ENCODE measurements around the gene CKS1B. TPM values are rescaled to one million over a fixed set of nuclear protein-coding genes. Genes with fewer than 3 reads are reported as not detected.

Gene CKS1B
- total RNA-seq, 1 donor from 2014 or later: 74.5 TPM

DNA sequence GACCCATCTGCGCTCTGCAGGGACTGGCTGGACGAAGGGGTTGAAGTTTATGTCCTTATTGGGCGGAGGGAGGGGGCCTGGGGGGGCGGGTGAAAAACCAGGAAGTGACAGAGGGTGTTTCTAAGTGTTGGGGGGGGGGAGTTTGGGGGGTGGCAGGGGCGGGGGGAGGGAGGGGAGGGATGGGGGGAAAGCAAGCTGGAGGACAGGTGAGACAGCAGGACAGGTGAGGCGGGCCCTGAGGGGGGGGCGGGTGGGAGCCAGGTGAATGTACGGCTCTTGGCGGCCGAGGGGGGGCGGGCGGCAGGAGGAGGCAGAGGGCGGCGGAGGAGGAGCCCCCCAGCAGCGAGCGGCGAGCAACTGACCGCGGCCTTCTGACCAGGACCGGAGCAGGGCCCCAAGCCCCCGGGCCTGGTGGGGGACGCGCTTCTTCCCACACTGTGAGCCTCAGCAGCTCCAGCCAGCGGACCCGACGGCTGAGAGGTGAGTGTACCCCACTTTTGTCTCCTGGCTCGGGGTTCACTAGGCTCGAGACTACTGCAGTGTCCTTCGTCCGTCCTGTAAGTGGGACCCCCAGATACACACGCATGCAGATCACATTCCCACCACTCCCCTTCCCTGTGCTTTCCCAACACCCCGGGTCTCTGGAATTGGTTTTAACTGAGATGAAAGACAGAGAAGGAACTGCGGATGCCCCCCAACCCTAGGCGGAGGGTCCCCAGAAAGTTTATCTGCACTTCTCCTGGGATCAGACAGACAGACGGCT is 28.2 kb downstream of the CKS1B start, which contains the start of gene ZBTB7B:
TSS of gene ZBTB7B (plus strand) at position 339 of the 763 bp plus-strand sequence. CDS start 11,859 bp downstream, outside the sequence.
- no peak for ATAC-seq

DNA sequence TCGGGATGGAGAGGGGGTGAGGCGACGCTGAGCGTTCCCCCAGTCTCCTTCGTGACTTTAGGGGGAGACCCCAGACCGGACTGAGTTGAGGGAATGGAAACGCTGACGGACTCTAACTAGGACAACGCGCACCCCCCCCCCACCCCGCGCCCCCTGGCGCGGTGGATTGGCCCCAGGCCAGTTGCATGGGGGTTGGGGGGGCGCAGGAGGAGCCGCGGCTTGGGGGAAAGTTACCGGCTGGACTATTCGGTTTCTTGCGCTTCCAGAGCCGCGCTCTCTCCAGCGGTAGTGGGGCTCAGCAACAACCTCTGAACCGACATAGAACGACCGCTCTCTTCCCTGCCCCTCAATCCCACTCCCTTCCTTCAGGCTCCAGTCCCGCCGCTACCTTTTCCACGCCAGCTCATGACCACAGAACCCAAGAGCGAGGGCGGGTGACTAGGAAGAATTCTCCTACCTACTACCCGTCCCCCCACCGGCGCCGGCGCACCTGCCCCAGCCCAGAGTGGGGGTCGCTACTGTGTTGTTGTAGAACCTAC is 28.8 kb downstream of the CKS1B start:
- no peak for ATAC-seq

DNA sequence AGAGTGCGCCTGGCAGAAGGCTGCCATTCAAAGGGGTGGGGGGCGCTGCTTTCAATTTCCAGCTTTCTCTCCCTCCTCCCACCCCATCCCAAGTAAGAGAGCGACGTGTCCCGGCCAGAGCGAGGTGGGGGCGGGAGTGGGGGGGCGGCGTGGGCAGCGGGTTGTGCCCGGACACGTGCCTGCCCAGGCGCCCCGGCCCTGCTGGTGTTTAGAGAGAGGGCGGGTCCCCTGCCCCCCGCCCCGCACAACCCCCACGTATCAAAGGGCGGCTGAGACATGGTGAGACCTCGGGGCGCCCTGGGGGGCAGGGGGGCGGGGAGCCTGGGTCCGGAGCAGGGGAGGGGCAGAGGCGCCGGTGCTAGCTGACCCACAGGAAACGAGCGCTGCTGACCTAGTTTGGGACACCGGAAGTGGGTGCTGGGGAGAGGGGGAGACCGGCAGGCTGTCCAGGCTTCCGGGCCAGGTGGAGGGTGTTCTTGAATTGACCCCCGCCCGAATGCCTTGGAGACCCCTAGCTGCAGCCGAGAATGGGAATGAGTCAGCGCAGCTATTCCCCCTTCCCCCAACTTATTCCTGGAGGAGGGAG is 29.4 kb downstream of the CKS1B start:
- no peak for ATAC-seq

DNA sequence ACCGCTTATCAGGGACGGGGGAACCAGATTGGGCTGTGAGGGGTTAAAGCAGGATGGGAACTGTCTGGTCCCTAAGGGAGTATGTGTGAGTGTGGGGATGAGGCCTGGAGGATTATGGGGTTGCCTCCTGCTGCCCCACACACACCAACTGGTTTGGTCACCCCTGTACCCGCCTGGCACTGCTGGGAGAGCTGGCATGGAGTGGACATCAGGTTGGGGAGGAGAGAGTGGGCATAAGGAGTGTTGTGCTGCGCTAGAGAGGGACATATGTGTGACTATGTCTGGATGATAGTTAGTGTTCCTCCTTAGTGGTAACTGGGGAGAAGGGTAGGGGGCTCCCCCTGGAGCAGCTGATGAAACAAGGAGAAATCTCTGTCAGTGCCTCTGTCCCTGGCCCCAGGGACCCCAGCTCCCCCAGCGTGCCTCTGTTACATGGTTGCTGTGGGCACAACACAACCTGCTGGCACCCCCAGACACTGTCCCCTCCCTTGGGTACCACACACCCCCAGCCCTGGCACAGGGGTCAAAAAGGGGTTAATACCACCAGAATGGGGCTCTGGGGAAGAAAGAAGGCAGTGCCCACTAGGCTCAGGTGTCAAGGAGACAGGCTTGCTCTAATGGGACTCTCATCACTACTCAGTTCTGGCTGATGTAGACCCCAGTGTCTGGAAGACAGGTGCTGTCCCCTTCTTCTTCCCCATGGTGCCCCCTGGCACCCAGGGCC is 30.0 kb downstream of the CKS1B start:
- ATAC-seq: no peak

DNA sequence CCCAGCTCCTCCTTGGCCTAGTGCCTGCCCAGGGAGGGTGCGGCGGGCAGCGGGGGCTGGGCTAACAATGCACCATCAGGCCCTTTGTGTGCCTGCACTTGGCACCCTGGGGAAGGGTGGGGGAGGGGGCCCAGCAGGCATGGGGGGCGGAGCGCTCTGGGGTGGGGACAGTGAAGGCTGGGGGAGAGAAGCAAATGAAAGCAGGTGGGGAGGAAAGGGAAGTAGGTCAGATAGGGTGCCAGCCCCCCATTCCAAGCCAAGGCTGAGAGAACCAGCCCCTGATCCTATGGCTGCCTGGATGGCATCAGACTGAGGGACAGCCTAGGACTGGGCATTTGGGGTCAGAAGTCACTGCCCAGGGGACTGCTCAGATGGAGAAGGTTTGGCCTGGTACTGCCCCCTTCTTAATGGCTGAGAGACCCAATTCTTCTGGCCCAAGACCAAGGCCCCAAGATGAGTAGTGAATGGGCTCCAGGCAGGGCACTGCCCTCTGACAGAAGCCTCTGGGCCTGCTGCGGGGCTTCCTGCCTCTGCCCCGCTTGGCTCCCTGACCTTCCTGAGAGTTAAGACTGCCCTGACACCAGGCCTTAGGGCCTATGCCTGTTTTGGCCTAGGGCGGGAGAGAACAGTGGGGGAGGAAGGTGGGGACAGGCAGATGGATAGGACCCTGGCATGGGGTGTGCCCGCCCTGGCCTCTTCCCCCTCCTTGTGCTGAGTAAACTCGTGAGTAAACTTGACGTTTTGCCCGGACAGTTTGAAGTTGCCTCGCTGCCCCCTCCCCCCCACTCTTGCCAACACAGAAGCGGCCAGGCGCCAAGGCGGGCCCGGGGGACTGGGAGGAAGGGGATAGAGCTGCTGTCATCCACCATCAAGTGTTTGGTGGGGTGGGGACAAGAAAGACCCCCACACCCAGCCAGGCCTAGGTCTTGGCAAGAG is 30.9 kb downstream of the CKS1B start:
- ATAC-seq: no peak

DNA sequence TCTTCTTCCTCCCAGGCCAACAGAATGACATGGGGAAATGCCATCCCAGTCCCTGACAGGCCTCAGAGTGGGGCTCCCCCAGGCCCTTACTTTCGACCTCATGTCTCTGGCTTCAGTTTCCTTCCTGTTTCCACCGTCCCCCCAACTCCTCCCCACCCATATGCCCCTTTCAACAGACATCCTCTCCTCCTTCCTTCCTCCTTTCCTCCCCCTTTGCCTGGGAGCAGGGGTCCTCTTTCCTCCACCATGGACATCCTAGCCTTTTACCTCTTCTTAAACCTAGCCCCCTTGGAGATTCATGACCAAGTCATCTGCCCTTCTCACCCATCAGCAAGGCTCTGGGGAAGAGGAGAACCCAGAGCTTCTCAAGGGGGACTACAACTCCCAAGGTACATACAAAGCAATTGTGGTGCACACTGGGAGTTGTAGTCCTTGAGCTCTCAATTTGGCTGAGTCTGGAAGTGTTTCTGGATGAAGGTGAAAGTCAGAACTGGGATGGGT is 32.2 kb downstream of the CKS1B start:
- no peak for ATAC-seq

DNA sequence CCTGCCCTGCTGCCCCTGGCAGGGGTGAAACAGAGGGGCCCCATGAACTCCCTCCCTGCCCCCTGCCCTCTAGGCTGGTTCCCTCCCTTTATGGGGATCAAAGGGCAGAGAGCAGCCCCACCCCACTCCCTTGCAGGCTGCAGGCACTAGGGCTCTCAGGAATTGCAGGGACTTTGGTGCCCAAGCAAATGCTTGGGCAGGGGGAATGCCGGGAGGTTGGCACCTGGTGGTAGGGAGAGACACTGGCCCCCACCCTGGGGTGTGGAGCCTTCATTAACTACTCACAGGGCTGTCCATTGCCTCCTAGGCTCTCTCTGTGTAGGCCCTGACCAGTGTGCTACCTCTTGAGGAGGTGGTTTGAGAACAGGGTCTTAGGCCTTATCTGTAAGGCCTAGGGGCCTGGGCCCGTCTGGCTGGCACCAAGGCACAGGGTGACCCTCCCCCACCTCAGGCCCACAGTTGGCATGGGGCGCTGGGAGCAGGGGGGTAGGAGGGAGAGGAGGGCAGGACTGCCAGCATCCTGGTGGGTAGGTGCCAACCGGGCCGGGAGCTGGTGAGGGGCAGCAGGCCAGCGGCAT is 32.9 kb downstream of the CKS1B start:
- no peak for ATAC-seq

DNA sequence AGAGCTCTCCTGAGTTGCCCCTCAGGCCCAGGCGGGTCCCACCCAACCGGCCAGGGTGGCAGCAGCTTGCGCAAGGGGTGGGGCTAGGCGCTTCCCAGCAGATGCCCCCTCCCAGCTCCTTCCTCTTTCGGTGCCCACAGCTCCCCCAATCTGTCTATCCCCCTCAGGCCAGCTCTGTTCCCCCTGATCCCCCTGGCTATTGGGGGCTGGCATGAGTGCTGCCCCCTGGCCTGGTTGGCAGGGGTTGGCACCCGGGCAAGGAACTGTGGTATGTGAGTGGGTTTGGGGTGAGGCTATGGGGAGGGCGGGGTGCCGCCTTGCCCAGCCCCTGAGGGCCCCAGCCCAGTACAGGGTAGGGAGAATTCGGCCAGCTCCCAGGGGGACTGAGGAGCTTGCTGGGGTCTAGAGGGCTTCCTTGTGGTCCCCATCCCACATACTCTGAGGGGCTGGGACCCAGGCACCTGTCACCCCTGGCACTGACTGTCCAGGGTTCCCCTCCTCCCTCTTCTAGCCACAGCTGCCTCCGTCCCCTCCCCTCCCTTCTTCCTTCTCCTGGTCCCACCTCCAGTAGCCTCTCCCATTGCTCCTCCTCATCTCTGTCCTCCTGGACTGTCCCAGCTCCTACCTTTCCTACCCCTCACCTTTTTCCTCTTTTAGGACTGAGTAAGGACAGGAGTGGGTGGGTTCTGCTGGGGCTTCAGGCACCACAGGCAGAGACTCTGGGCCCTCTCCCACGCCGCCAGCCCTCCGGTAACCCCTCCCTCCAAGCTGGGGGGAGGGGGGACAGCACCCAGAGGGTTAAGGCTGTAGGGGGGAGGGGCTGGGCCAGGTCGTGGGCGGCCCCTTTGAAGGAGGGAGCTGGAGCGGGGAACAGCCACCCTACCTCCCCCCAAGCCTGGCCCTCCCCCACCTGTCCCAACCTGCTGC is 33.8 kb downstream of the CKS1B start:
- ATAC-seq: peak; percentile 27

DNA sequence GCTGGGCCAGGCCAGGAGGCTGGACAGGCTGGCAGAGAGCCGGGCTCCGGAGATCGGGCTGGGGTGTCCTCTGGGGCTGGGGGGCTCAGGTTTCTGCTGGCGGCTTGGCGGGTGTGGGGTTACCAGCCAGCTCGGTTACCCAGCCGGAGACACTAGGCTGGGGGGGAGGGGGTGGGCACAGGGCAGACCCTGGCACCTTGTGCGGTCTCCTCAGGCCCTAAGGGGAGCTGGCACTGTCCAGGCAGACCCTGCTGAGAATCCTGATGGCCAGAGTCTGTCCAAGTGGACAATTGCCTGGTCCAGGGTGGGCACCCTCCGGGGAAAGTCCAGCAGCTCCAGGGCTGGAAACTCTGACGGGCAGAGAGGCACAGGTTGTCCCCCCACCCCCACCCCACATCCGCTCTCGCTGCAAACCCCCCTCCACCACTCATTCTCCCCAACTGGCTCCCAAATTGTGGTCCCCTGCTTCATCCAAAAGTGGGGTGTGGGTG is 34.8 kb downstream of the CKS1B start:
- ATAC-seq: no peak

DNA sequence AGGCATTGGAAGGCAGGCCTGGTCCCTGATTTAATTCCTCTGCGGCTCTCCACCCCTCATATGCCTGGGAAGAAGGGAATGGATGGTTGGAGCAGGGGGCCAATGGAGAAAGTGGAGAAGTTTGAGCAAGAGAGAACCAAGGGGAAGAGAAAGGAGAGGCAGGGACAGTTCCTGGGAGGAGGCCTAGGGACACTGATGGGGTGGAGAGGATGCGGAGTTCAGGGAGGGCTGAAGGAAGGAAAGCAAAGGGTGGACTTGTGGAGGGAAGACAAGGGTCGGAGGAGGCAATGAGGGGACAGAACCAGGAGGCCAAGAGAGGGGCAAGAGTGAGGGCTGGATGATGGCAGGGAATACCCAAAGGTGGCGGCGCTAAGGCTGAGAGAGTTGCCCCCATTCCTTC is 35.3 kb downstream of the CKS1B start:
- ATAC-seq: no peak

DNA sequence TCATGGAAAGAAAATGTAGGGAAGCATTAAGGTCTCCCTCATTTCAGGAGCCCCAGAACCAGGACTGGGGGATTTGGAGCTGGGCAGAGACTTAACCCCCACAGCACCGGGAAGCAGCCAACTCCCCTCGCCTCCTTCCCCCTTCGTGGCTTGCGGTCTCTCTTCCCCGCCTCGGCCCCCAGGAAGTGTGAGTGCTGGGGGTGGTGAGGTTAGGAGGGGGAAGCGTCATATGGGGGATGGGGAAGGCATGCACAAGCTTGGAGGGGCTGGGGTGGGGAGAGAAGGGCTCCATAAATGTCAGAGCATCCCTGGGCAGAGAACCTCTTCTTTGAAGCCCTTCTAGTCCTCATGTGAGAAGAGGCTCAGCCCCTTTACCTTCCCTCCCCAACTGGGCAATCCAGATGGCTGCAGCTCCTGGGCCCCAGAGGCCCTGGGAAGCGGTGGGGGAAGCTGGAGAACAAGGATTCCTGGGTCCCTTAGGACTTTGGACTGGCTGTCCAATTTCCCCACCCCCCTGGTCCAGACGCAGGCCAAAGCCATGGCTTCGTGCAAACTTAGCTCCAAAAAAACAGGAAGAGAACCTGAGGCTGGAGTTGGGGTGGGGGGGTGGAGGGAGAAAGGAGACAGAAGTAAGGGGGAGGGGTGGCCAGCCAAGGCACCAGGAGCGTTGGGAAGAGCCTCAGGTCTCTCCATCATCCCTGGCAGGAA is 35.9 kb downstream of the CKS1B start:
- no peak for ATAC-seq

DNA sequence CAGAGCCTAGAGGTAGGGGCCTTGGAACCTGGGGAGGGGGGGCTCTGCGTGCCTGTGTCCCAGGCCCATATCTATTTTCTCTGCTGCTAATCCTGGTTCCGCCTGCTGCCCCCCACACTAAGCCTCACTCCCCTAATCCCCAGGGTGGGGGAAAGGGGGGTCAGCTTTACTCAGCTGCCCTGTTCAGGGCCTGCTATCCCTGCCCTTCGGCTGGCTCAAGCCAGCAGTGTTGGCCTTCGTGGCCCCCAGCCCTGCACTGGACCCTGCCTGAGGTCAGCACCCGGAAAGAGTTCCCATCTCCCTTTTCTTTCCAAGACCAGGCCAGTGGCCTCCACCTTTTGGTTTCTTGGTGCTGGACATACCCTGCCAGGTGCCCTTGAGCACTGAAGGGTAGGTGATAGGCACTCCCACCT is 36.5 kb downstream of the CKS1B start:
- no peak for ATAC-seq

DNA sequence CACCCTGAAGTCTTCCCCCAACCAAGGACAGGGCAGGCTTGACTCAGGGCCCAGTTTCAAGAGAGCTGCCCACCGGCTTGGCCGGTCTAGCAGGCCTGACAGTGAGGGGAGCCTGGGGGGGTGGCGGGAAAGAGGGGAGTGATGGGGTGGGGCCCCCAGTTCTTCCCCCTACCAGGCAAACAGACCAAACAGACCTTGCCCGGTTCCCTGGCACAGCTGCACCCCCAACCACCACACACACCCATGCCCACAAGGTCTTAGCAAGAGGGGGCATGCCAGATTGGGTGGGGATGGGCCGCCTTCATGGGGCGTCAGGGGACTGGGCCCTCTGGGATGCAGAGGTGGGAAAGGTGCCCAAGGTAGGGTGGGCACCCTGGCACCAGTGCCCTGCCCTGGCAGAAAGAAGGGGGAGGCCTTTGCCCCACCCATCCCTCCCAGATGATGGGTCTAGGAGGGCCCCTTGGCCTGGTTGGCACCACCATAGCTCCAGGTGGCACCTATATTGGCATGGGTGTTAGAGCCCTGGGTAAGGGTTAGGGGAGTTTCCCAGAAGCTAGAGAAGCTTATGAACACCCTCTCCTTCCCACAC is 37.0 kb downstream of the CKS1B start:
- ATAC-seq: peak; percentile 31

DNA sequence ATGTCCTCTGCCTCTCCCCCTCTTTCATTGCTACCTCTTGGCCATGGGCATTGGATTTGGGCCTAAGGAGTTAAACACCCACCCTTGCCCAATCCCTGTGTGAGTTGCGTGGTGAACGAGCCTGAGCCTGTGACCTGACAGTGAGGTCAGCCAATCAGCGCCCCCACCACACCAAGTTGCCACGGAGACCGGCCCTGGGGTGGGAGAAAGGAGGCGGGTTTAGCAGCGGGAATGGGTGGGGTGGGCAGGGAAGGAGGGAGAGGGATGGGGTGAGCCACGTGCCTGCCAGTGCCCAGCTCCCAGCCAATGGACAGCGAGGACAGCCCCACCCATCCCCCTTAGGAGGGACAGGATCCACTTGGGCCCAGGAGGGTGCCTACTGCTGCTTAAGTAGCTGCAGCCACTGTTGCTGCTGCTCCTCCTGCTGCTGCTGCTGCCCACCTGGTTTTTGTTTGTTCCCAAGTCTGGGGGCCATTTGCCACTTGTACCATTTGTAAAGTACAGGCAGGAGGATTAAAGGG is 37.6 kb downstream of the CKS1B start:
- ATAC-seq: peak; percentile 68

DNA sequence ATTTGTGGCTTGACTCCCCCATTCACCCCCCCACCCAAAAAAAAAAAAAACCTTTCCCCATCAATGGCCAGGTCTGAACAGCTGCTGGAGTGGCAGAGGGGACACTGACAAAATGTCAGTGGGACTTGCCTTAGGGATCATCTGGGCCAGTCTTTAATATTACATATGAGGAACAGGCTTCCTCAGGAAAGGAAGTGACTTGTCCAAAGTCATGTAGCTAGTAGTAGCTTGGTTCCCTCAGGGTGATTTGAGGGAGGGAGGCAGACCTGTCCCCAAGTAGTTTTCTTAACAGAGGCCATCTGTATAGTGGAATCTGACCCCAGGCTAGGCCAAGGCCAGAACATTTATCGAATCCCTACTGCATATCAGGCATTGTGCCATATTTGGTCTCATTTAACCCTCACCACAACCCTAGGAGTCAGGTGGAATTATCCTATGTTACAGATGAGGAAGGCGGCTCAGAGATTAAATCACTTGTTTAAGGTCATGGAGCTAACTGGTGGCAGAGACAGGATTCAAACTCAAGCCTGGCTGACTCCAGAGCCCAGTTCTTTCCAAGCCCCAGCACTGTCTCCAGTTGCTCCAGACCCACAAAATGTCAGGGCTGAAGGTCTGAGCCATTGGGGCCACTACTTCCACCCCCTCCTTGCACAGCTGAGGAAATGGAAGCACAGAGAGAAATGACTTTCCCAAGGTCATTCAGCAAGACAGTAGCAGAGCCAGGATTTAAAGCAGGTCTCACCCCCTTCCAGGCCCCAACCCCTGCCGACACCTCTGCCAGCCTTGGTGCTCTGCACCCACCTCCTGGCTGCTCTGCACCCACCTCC is 38.5 kb downstream of the CKS1B start:
- ATAC-seq: no peak

DNA sequence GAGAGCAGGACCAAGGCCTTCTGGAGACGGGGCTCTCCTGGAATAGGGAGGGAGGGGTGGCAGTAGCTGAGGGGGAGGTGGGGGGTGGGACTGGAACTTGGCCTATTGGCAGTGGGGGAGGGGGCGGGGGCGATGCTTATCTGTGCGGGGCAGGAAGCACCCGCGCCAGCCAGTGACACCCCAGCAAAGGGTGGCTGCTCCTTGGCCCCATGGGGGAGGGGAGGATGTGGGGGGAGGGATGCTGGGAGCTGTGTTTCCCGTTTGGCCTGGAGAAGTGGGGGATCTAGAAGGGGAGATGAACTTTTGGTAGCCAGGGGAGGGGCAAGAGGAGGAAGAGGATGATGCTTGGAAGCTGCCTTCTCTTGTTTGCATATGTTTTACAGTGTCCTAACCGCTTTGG is 39.2 kb downstream of the CKS1B start:
- no peak for ATAC-seq

DNA sequence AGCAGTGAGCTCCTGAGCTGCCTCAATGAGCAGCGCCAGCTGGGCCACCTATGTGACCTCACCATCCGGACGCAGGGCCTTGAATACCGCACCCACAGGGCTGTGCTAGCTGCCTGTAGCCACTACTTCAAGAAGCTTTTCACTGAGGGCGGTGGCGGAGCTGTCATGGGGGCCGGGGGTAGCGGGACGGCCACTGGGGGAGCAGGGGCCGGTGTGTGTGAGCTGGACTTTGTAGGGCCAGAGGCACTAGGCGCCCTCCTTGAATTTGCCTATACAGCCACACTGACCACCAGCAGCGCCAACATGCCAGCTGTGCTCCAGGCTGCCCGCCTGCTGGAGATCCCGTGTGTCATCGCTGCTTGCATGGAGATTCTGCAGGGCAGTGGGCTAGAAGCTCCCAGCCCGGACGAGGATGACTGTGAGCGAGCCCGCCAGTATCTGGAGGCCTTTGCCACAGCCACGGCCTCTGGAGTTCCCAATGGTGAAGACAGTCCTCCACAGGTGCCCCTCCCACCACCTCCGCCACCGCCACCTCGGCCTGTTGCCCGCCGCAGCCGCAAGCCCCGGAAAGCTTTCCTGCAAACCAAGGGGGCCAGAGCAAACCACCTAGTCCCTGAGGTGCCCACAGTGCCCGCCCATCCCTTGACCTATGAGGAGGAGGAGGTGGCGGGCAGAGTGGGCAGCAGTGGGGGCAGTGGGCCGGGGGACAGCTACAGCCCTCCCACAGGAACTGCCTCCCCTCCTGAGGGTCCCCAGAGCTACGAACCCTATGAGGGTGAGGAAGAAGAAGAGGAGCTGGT is 40.4 kb downstream of the CKS1B start:
- no peak for ATAC-seq
